H9 (cell line): ENCODE results near the gene HNRNPA3. TPM values are rescaled to one million over a fixed set of nuclear protein-coding genes. Genes with fewer than 3 reads are reported as not detected.

Experiments used
- DNase-seq: peaks from one replicate; pipeline ENCODE4 v3.0.0-alpha.2; 2017
- H2AFZ ChIP-seq: one replicate; pipeline ENCODE4 v1.6.1; 2013; ENCODE audit warnings: mild to moderate bottlenecking, low read length, control low read depth, moderate library complexity
- H2AK5ac ChIP-seq: 2 replicates; pipeline ENCODE4 v1.6.1; 2013; ENCODE audit warnings: low read length, control low read depth, mixed read lengths; ENCODE audit not compliant: insufficient read length
- H2BK120ac ChIP-seq: one replicate; pipeline ENCODE4 v1.6.1; 2013; ENCODE audit warnings: low read depth, mild to moderate bottlenecking, low read length, control low read depth, inconsistent platforms; ENCODE audit not compliant: poor library complexity, severe bottlenecking
- H2BK12ac ChIP-seq: 2 replicates; pipeline ENCODE4 v1.6.1; 2013; ENCODE audit warnings: low read length, control low read depth, mixed read lengths, low read depth; ENCODE audit not compliant: insufficient read length
- H2BK15ac ChIP-seq: 2 replicates; pipeline ENCODE4 v1.6.1; 2013; ENCODE audit warnings: low read depth, low read length, control low read depth
- H2BK20ac ChIP-seq: one replicate; pipeline ENCODE4 v1.6.1; 2013; ENCODE audit warnings: low read depth, mild to moderate bottlenecking, low read length, control low read depth, inconsistent platforms; ENCODE audit not compliant: poor library complexity, severe bottlenecking
- H2BK5ac ChIP-seq: 2 replicates; pipeline ENCODE4 v1.6.1; 2013; ENCODE audit warnings: low read length, control low read depth, mixed read lengths; ENCODE audit not compliant: insufficient read length
- H3K14ac ChIP-seq: 2 replicates; pipeline ENCODE4 v1.6.1; 2013; ENCODE audit warnings: low read length, control low read depth; ENCODE audit not compliant: insufficient read depth
- H3K18ac ChIP-seq: 2 replicates; pipeline ENCODE4 v1.6.1; 2013; ENCODE audit warnings: low read depth, mild to moderate bottlenecking, mixed read lengths, low read length, control low read depth; ENCODE audit not compliant: insufficient read length
- H3K23ac ChIP-seq: 2 replicates; pipeline ENCODE4 v1.6.1; 2013; ENCODE audit warnings: low read length, control low read depth, mixed read lengths, low read depth; ENCODE audit not compliant: insufficient read length
- H3K23me2 ChIP-seq: 2 replicates; pipeline ENCODE4 v1.6.1; 2013; ENCODE audit warnings: low read depth, mild to moderate bottlenecking, mixed read lengths, low read length, control low read depth; ENCODE audit not compliant: insufficient read length, poor library complexity, severe bottlenecking
- H3K27ac ChIP-seq: 2 replicates; pipeline ENCODE4 v1.5.1; 2013; ENCODE audit warnings: low read length, control low read depth, mixed read lengths, low read depth; ENCODE audit not compliant: insufficient read length
- H3K27me3 ChIP-seq: 2 replicates; pipeline ENCODE4 v1.6.1; 2013; ENCODE audit warnings: low read length, control low read depth, inconsistent platforms; ENCODE audit not compliant: insufficient read depth
- H3K4ac ChIP-seq: 2 replicates; pipeline ENCODE4 v1.6.1; 2013; ENCODE audit warnings: low read depth, mild to moderate bottlenecking, control low read depth, inconsistent platforms, low read length, moderate library complexity
- H3K4me1 ChIP-seq: 2 replicates; pipeline ENCODE4 v1.6.1; 2013; ENCODE audit warnings: low read length, control low read depth, inconsistent platforms; ENCODE audit not compliant: insufficient read depth
- H3K4me2 ChIP-seq: 2 replicates; pipeline ENCODE4 v1.6.1; 2013; ENCODE audit warnings: low read length, control low read depth, mixed read lengths; ENCODE audit not compliant: insufficient read length, insufficient read depth
- H3K56ac ChIP-seq: 2 replicates; pipeline ENCODE4 v1.6.1; 2013; ENCODE audit warnings: low read depth, mild to moderate bottlenecking, mixed read lengths, low read length, control low read depth; ENCODE audit not compliant: insufficient read length
- H3K79me1 ChIP-seq: 2 replicates; pipeline ENCODE4 v1.6.1; 2013; ENCODE audit warnings: low read depth, mild to moderate bottlenecking, moderate library complexity, low read length, control low read depth, inconsistent platforms; ENCODE audit not compliant: insufficient read depth, poor library complexity, severe bottlenecking
- H3K79me2 ChIP-seq: 2 replicates; pipeline ENCODE4 v1.6.1; 2013; ENCODE audit warnings: low read length, control low read depth, inconsistent platforms; ENCODE audit not compliant: insufficient read depth
- H3K9ac ChIP-seq: 2 replicates; pipeline ENCODE4 v1.6.1; 2013; ENCODE audit warnings: low read length, control low read depth, mixed read lengths; ENCODE audit not compliant: insufficient read length; ENCODE audit errors: extremely low read depth
- H3K9me3 ChIP-seq: one replicate; pipeline ENCODE4 v1.6.1; 2013; ENCODE audit warnings: low read depth, low read length, inconsistent platforms; ENCODE audit not compliant: control insufficient read depth
- H3T11ph ChIP-seq: one replicate; pipeline ENCODE4 v1.6.1; 2013; ENCODE audit warnings: mild to moderate bottlenecking, low read length, control low read depth, inconsistent platforms
- H4K20me1 ChIP-seq: one replicate; pipeline ENCODE4 v1.6.1; 2013; ENCODE audit not compliant: control insufficient read depth, insufficient read length, insufficient read depth
- H4K5ac ChIP-seq: 2 replicates; pipeline ENCODE4 v1.6.1; 2013; ENCODE audit warnings: low read depth, mild to moderate bottlenecking, mixed read lengths, low read length, control low read depth; ENCODE audit not compliant: insufficient read length
- H4K8ac ChIP-seq: replicated peaks from 2 replicates; pipeline ENCODE4 v1.6.1; 2013; ENCODE audit warnings: low read length, control low read depth, mixed read lengths, low read depth; ENCODE audit not compliant: insufficient read length
- H4K91ac ChIP-seq: 2 replicates; pipeline ENCODE4 v1.6.1; 2013; ENCODE audit warnings: low read depth, mild to moderate bottlenecking, moderate library complexity, mixed read lengths, low read length, control low read depth; ENCODE audit not compliant: insufficient read length
- H3K27ac Mint-ChIP-seq, 3 experiments: 2 replicates in 2 of 3; 3 replicates in 1 of 3; pipeline ENCODE4 v1.8.0; 2020 to 2021; ENCODE audit warnings: mixed read lengths in 3 of 3, mild to moderate bottlenecking in 1 of 3, moderate library complexity in 1 of 3
- H3K27me3 Mint-ChIP-seq: 2 replicates; pipeline ENCODE4 v1.8.0; 2021; ENCODE audit warnings: low read depth, mild to moderate bottlenecking, moderate library complexity, mixed read lengths
- H3K36me3 Mint-ChIP-seq, 3 experiments: 2 replicates in 2 of 3; 3 replicates in 1 of 3; pipeline ENCODE4 v1.8.0; 2020 to 2021; ENCODE audit warnings: low read depth in 3 of 3, mixed read lengths in 3 of 3; ENCODE audit not compliant: insufficient read depth in 1 of 3
- H3K4me1 Mint-ChIP-seq, 2 experiments: 2 replicates each; pipeline ENCODE4 v1.8.0; 2020; ENCODE audit warnings: mixed read lengths in 2 of 2
- H3K4me3 Mint-ChIP-seq, 2 experiments: 2 replicates in 1 of 2; 3 replicates in 1 of 2; pipeline ENCODE4 v1.8.0; 2020 to 2021; ENCODE audit warnings: mild to moderate bottlenecking in 2 of 2, mixed read lengths in 2 of 2, moderate library complexity in 1 of 2
- H3K9me3 Mint-ChIP-seq, 2 experiments: 2 replicates in 1 of 2; 3 replicates in 1 of 2; pipeline ENCODE4 v1.8.0; 2020; ENCODE audit warnings: mild to moderate bottlenecking in 2 of 2, mixed read lengths in 2 of 2, moderate library complexity in 1 of 2
- WGBS: extraction: QIAGEN DNeasy Blood & Tissue Kit; methylation state at CpG from one replicate; pipeline ENCODE4 v1.1.7; 2013; ENCODE audit warnings: missing lambda C conversion rate, low lambda C conversion rate, mixed read lengths; ENCODE audit not compliant: insufficient read length; ENCODE audit errors: extremely low coverage; 5-methylcytosine and 5-hydroxymethylcytosine counted together
- total RNA-seq: library from RNA; stranded (reverse); gene quantifications from 2 replicates; pipeline ENCODE4 v1.2.1, GENCODE V29; 2021
- TF ChIP-seq, protein P1 (sequence below): fragments of 200-600 bp; sonication (generic); conservative IDR thresholded peaks from 3 replicates; pipeline ENCODE4 v1.8.0; 2021; ENCODE audit warnings: antibody characterized with exemption, mild to moderate bottlenecking

Gene HNRNPA3
- total RNA-seq, 1 experiment from 2014 or later: 405 TPM

DNA sequence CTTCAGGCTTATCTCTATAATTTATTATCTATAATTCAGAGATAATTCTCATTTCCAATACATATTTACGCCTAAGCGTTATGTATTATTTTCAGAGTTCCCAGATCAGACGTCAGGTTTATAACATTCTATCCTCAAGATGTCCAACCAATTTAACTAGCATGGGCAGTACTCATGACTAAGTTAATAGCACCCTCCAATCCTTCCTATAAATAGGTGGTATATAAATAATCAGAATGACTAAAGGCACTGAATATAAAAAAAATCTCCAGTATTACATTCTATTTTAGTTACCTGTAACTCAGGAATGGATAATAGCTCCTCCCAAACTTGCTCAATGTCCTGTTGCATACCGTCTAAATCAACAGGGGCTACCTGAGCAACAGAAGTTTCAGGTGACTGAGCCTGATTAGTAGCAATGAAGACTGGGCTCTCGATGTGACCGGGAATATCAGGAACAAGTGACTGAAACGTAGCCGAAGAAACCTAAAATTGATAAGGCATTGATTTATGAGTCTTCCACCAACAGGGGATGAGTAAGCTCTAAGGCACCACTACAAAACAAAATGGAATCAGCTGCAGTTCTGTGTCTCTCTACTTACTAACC, 19.6 kb downstream of the HNRNPA3 start:
- H3K27me3 Mint-ChIP-seq: no peaks in the 10 kb centered on the region
- H2BK120ac ChIP-seq: no peak overlapping the region
- peaks cover 7% of the 10 kb centered on the region; the same call in 1 of the 2 replicates for H3K79me2 ChIP-seq
- no peak overlapping the region for H3K27ac ChIP-seq
- H2BK20ac ChIP-seq: no peak overlapping the region
- no peak overlapping the region for H3K23ac ChIP-seq
- no peak overlapping the region for H3K4me2 ChIP-seq
- no peak overlapping the region for H2BK12ac ChIP-seq
- H3K56ac ChIP-seq: no peak overlapping the region
- H3K79me1 ChIP-seq: no peaks in the 10 kb centered on the region
- peak overlapping the region in 1 of 3 experiments; percentile 30; a peak in 1 of 7 replicates for H3K27ac Mint-ChIP-seq
- no peak overlapping the region for H3K18ac ChIP-seq
- no peaks in the 10 kb centered on the region for H4K20me1 ChIP-seq
- H3K4me1 Mint-ChIP-seq: peaks cover 2% of the 10 kb centered on the region in 2 experiments; a peak in 1 of 4 replicates
- TF ChIP-seq, protein P1, sequence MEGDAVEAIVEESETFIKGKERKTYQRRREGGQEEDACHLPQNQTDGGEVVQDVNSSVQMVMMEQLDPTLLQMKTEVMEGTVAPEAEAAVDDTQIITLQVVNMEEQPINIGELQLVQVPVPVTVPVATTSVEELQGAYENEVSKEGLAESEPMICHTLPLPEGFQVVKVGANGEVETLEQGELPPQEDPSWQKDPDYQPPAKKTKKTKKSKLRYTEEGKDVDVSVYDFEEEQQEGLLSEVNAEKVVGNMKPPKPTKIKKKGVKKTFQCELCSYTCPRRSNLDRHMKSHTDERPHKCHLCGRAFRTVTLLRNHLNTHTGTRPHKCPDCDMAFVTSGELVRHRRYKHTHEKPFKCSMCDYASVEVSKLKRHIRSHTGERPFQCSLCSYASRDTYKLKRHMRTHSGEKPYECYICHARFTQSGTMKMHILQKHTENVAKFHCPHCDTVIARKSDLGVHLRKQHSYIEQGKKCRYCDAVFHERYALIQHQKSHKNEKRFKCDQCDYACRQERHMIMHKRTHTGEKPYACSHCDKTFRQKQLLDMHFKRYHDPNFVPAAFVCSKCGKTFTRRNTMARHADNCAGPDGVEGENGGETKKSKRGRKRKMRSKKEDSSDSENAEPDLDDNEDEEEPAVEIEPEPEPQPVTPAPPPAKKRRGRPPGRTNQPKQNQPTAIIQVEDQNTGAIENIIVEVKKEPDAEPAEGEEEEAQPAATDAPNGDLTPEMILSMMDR: no peak
- H3K36me3 Mint-ChIP-seq: peaks cover 18 to 40% (median 29%) of the 10 kb centered on the region in 3 experiments
- H3K14ac ChIP-seq: no peak overlapping the region
- H3K9me3 ChIP-seq: no peaks in the 10 kb centered on the region
- no peak overlapping the region for H3K4me3 Mint-ChIP-seq
- H4K91ac ChIP-seq: no peak overlapping the region
- no peak overlapping the region for H3K9ac ChIP-seq
- H2AK5ac ChIP-seq: no peak overlapping the region
- no CpG with 5 or more reads among the region's 8 CpGs for WGBS
- no peak overlapping the region for H3K4ac ChIP-seq
- no peak for DNase-seq
- no peak overlapping the region for H4K5ac ChIP-seq
- no peak overlapping the region for H2AFZ ChIP-seq
- no peak overlapping the region for H4K8ac ChIP-seq
- no peak overlapping the region for H3T11ph ChIP-seq
- no peaks in the 10 kb centered on the region for H3K27me3 ChIP-seq
- no peak overlapping the region for H2BK15ac ChIP-seq
- H3K4me1 ChIP-seq: no peaks in the 10 kb centered on the region
- H2BK5ac ChIP-seq: no peak overlapping the region
- H3K9me3 Mint-ChIP-seq: no peaks in the 10 kb centered on the region
- H3K23me2 ChIP-seq: no peaks in the 10 kb centered on the region
